T-helper 9 cell (primary cell): Measurements from ENCODE around the gene TNKS2.
"Not testable (repeated sequence)": the region's sequence is repeated elsewhere in the genome, so short reads cannot be mapped to it uniquely, and the experiment has no call there.

ENCODE experiments used
- DNase-seq: peaks from one replicate; pipeline ENCODE4 v3.0.0-alpha.2; 2020

The TNKS2 gene

DNA sequence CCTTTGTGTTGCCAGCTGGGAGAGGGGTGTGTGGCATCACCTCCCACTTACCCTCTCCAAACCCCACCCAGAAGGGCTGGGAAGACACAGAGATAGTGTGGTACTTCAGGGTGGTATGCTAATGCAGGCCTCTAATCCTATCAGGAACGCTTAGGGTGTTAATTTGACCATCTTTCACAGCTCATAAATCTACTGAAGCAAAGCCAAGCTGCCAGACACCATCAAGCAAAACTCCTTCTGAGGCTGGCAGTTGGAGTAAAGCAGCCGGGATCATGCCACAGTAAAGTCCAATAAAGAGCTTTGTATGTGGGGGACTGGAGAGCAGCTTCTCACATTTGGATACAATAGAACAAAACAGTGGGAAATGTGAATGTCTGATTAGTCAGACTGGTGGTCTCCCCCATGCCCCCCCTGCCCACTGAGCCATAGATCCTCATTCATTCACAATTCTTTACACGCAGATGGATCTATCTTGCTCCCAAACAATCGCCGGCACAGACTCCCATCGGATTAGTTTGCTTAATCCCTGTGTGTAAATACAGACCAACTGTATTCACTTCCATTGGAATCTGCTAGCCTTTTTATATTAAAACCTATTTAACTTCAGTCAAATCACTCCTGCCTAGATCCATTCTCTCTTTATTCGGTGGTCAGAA is 81.4 kb downstream of the TNKS2 start:
- DNase-seq: no peak

- no peak for DNase-seq
Observed at GRCh38 chr10:91880310-91880709, 82.1 kb downstream of the TNKS2 start.

GRCh38 chr10:91883549-91884444 is 85.6 kb downstream of the TNKS2 start:
- no peak for DNase-seq

DNA sequence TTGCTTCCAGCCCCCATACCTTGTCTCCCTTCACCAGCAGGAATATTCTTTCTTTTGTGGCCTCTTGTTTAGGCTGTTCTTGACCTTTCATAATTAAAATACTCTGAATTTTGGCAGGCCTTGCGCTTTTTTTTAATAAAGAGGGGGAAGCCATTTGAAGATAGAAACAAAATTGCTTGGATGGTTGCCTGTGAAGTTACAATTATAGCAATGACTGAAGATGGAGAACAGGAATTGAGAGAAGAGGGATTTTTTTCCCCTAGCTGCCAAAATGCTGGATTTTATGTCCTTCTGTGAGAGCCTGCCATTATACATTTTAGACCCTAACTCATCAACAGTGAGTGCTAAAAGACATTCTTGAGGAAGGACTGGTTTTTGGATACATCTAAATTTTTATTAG is 86.3 kb downstream of the TNKS2 start:
- DNase-seq: no peak

- no peak for DNase-seq
Observed at GRCh38 chr10:91885362-91886079, 87.3 kb downstream of the TNKS2 start.

DNA sequence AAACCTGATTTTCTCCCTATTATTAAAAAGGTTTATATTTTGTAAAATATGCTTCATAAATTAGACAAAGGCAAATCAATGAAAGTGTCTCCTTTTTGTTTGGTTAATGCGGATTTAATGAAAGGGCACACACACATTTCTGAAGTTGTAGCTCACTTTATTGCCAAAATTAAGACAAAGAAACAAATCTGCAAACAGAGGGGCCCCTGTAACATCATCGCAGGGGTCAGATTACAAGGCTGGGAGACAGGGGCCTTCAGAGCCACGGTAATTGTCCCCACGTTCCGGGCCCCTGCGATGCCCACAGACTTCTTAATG is 88.7 kb downstream of the TNKS2 start:
- no peak for DNase-seq

DNA sequence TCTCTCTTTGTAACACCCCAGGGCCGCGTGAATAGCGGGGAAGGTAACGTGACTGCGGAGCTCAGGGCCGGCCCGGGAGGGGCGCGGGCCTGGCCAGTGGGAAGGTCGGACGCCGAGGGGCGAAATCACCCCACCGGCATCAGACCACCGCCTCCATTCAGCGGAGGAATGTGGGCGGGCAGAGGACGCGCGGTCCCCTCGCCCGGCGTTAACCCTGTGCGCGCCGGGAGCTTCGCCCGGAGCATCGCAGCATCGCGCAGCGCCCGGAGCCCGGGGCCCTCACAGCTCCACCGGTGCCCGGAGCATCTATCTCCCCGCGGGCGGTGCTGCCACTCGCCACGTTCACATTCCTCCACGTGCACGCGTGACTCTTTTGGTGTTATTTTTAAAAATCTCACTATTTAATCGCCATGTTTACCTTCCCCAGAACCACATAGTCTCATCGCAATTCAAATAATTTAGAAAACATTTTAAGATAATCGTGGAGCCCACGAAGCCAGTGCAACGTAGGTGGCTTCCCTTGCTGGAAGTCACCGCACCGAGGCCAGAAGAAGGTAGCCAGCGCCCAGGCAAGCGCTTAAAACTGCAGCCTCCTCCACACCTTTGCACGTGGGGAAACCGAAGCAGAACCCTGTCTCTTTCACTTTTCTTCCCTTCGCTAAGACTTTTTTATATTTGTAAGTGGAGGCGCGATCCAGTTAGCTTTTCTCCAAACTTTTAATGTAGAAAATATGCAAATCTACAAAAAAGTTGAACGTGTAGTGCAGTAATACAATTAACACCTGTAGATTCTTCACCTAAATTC is 89.2 kb downstream of the TNKS2 start:
- no peak for DNase-seq

- no peak for DNase-seq
Observed at GRCh38 chr10:91891125-91892001, 93.1 kb downstream of the TNKS2 start.

- DNase-seq: no peak
Observed at GRCh38 chr10:91893051-91893450, 94.8 kb downstream of the TNKS2 start.

DNA sequence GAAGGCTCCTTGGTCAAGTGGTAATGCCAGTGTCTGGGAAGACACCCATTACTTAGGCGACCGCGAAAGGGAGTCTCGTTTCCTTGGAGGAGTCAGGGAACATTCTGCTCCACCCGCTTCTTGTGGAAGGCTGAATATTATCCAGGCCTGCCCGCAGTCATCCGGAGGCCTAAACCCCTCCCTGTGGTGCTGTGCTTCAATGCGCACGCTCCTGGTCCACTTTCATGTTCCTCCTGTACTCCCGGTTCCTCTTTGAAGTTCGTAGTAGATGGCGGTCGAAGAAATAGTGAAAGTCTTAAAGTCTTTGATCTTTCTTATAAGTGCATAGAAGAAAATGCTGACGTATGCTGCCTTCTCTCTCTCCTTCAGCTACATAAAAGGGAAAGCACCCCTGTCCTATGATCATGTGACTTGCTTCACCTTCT is 96.0 kb downstream of the TNKS2 start:
- not testable (repeated sequence) for DNase-seq

DNA sequence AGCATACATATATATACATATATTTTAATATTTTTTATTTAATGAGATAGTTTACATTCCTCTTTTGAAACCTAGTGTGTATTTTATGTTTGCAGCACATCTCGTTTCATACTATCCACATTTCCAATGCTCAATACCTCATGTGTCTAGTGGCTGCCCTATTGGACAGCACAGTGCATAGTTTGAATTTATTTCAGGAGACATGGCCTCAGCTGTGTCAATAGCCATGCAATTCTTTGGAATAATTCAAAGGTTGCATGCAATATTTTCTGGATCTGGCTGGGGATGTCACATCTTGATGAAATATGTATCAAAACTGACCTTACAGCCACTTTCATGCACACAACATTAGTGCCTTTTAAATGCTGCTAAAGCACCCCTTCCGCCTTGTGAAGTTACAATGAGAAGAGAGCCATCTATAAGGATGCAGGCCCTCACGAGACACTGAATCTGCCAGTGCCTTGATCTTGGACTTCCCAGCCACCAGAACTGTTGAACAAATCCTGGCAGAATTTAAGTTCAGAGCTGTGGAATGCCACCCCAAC is 98.1 kb downstream of the TNKS2 start:
- no peak for DNase-seq

- no peak for DNase-seq
Observed at GRCh38 chr10:91897421-91897820, 99.2 kb downstream of the TNKS2 start.

- DNase-seq: no peak
Observed at GRCh38 chr10:91901784-91902677, 103.8 kb downstream of the TNKS2 start.

DNA sequence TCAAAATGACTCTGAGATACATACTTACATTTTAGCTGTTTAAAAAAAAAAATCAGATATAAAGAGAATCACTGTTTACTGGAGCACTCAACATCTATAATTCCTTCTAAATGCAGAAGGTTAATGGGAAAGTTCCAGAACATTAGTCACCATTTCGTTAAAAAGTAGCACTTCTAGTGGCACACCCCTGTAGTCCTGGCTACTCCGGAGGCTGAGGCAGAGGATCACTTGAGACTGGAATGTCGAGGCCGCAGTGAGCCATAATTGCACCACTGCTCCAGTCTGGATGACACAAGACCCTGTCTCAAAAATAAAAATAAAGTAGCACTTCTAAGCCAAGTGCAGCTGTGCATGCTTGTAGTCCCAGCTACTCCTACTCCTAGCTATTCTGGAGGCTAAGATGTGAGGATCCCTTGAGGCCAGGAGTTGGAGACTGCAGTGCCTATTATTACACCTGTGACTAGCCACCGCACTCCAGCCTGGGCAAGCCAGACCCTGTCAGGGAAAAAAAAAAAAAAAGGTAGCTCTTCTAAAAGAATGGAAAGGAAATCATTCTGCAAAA is 108.9 kb downstream of the TNKS2 start:
- DNase-seq: no peak

- no peak for DNase-seq
Observed at GRCh38 chr10:91907914-91908336, 109.7 kb downstream of the TNKS2 start.

DNA sequence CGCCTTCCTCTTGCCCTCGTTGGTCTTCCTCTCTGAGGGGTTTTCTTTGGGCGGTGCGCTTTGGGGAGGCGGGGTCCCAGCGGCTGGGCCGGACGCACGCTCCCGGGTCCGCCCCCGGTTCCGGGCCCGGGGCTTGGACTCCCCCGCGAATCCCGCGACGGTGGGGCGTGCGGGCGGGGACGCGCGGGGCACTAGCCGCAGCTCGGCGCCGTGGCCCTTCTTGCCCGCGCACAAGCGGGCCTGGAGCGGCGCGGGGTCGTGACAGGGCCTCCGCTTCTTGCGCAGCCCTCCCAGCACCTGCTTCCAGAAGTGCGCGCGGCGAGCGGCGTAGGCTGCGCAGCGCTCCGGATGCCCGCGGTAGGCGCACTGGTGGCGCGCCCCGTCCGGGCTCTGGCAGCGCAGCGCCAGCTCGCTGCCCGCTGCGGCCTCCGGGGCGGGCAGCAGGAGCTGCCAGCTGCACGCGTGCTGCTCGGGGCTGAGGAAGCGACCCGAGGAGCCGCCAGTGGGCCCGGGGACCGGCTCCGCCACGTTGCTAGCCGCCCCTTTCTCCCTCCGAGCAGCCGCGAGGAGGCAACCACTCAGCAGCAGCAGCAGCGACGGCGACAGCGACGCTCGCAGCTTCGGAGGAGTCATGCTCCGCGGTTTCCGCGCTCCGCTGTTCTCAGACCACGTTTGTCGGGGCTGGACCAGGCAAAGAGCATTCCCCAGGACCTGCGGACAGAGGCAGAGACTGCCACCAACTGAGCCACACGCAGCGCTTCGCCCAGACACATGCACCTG is 110.3 kb downstream of the TNKS2 start:
- peak; percentile 50 for DNase-seq

DNA sequence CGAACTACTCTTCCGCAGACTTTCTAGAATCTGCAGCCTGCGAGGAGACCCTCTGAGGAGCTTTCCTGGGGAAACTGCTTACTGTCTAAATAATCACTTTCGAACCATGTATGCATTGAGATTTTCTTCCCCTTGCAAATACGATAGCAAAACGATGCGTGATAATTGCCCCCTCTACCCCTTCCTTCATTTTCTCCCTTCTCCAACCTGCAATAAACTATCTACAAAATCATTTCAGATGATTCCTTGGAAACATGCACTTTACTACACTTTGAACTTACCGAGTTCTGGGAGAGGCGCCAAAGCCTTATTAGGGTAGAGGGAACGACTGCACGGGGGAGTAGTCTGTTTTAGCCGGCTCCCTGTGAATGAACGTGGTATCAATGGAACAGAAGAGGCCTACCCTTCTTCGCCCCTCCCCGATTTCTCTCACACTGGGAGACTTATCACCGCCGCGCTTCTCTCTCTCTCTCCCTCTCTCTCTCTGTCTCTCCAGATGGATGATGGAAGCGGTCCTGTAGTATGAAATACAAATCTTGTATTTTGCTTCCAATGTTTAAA is 111.0 kb downstream of the TNKS2 start, which contains the start of gene FGFBP3:
Gene FGFBP3 (minus strand): TSS at position 370 of the 561 bp plus-strand sequence. CDS start 517 bp downstream, outside the sequence.
- no peak for DNase-seq

GRCh38 chr10:91910467-91910866 is 112.2 kb downstream of the TNKS2 start:
- no peak for DNase-seq
